ENCODE measurements around the gene PACSIN2.

DNA sequence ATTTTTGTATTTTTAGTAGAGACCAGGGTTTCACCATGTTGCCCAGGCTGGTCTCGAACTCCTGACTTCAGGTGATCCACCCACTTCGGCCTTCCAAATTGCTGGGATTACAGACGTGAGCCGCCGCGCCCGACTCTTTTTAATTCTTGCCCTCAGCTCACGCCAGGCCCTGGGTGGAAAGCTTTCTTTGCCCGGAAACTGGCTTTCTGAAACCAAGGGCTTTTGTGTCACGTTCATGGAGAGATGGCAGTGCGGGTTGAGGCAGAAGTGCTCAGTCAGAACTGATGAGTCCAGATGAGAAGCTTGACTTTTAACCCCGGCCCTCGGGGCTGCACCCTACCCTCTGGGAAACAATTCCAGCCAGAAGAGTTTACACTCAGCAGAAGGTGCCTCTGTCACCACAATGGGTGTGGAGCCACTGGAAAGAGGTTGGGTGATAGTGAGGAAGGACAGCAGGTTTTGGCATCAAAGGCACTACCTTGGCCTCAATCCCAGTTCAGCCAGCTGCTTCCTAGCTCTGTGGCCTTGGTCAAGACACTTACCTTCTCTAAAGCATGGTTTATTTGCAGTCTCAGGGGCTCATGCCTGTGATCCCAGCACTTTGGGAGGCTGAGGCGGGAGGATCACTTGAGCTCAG, 157.0 kb downstream of the PACSIN2 start:
- TF ChIP-seq, protein P1, sequence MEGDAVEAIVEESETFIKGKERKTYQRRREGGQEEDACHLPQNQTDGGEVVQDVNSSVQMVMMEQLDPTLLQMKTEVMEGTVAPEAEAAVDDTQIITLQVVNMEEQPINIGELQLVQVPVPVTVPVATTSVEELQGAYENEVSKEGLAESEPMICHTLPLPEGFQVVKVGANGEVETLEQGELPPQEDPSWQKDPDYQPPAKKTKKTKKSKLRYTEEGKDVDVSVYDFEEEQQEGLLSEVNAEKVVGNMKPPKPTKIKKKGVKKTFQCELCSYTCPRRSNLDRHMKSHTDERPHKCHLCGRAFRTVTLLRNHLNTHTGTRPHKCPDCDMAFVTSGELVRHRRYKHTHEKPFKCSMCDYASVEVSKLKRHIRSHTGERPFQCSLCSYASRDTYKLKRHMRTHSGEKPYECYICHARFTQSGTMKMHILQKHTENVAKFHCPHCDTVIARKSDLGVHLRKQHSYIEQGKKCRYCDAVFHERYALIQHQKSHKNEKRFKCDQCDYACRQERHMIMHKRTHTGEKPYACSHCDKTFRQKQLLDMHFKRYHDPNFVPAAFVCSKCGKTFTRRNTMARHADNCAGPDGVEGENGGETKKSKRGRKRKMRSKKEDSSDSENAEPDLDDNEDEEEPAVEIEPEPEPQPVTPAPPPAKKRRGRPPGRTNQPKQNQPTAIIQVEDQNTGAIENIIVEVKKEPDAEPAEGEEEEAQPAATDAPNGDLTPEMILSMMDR (IDR thresholded peaks at IDR 0.05; ENCODE audit: low read depth, low read length, poor library complexity, severe bottlenecking) = no peak
- no peak for TF ChIP-seq EZH2phosphoT487 (IDR thresholded peaks at IDR 0.05; ENCODE audit: borderline replicate concordance, low read length)

All from DOHH2 (cell line).